Dendritic cell treated with granulocyte-macrophage colony-stimulating factor and Interleukin-4, amounts not matched to agents 40 ng/mL and 50 ng/mL, for 4 days (primary cell): ENCODE measurements around the gene C1QTNF5.

Experiments used
- H3K27ac Mint-ChIP-seq: one replicate; pipeline ENCODE4 v1.8.0; 2022; ENCODE audit warnings: mild to moderate bottlenecking, mixed read lengths
- H3K27me3 Mint-ChIP-seq: one replicate; pipeline ENCODE4 v1.8.0; 2022; ENCODE audit warnings: mild to moderate bottlenecking, mixed read lengths
- H3K36me3 Mint-ChIP-seq: one replicate; pipeline ENCODE4 v1.8.0; 2022; ENCODE audit warnings: low read depth, mixed read lengths
- H3K4me1 Mint-ChIP-seq: one replicate; pipeline ENCODE4 v1.8.0; 2022; ENCODE audit warnings: low read depth, mixed read lengths
- H3K4me3 Mint-ChIP-seq: one replicate; pipeline ENCODE4 v1.8.0; 2022; ENCODE audit warnings: mild to moderate bottlenecking, moderate library complexity, mixed read lengths
- H3K9me3 Mint-ChIP-seq: one replicate; pipeline ENCODE4 v1.8.0; 2022; ENCODE audit warnings: mixed read lengths
- intact Hi-C: fragments of 100-400 bp; cut with micrococcal nuclease; formaldehyde crosslinking; loops from one replicate; pipeline ENCODE4 v1.15.0; 2022

C1QTNF5 gene

GRCh38 chr11:119324189-119324588 is 16.5 kb downstream of the C1QTNF5 start:
- Mint-ChIP-seq H3K4me3 (no peak overlapping the region), H3K9me3 (no peaks in the 10 kb centered on the region), H3K27me3 (peaks cover 41% of the 10 kb centered on the region), H3K4me1 (peaks cover 26% of the 10 kb centered on the region), H3K27ac (no peak overlapping the region), H3K36me3 (no peaks in the 10 kb centered on the region)
- intact Hi-C loops, result no loop called here

GRCh38 chr11:119323532-119324033 is 17.1 kb downstream of the C1QTNF5 start:
- H3K4me3 Mint-ChIP-seq, result no peak overlapping the region
- intact Hi-C loops, result no loop called here
- H3K36me3 Mint-ChIP-seq, result no peaks in the 10 kb centered on the region

GRCh38 chr11:119322921-119323531 is 17.7 kb downstream of the C1QTNF5 start:
- peaks cover 26% of the 10 kb centered on the region for H3K4me1 Mint-ChIP-seq
- intact Hi-C loops, result no loop called here
- H3K27ac Mint-ChIP-seq, result no peak overlapping the region
- H3K9me3 Mint-ChIP-seq, result no peaks in the 10 kb centered on the region
- H3K4me3 Mint-ChIP-seq, result no peak overlapping the region
- peaks cover 49% of the 10 kb centered on the region for H3K27me3 Mint-ChIP-seq
- H3K36me3 Mint-ChIP-seq, result no peaks in the 10 kb centered on the region

More at GRCh38 chr11:119323532-119324033, 17.1 kb downstream of the C1QTNF5 start:
- Mint-ChIP-seq H3K27ac (no peak overlapping the region), H3K27me3 (peaks cover 44% of the 10 kb centered on the region), H3K9me3 (no peaks in the 10 kb centered on the region), H3K4me1 (peaks cover 26% of the 10 kb centered on the region)

GRCh38 chr11:119322360-119322739 is 18.3 kb downstream of the C1QTNF5 start:
- intact Hi-C loops, result no loop called here
- H3K4me1 Mint-ChIP-seq, result peaks cover 26% of the 10 kb centered on the region

GRCh38 chr11:119320776-119321524 is 19.7 kb downstream of the C1QTNF5 start:
- no peaks in the 10 kb centered on the region for H3K9me3 Mint-ChIP-seq
- H3K27ac Mint-ChIP-seq, result no peak overlapping the region
- intact Hi-C loops, result no loop called here
- H3K36me3 Mint-ChIP-seq, result no peaks in the 10 kb centered on the region
- H3K4me3 Mint-ChIP-seq, result peak overlapping the region; percentile 75
- H3K4me1 Mint-ChIP-seq, result peaks cover 28% of the 10 kb centered on the region
- peaks cover 68% of the 10 kb centered on the region for H3K27me3 Mint-ChIP-seq

More at GRCh38 chr11:119322360-119322739, 18.3 kb downstream of the C1QTNF5 start:
- Mint-ChIP-seq H3K36me3 (no peaks in the 10 kb centered on the region), H3K4me3 (no peak overlapping the region), H3K27me3 (peaks cover 56% of the 10 kb centered on the region), H3K27ac (no peak overlapping the region), H3K9me3 (no peaks in the 10 kb centered on the region)

GRCh38 chr11:119320240-119320775 is 20.4 kb downstream of the C1QTNF5 start:
- H3K27me3 Mint-ChIP-seq, result peaks cover 75% of the 10 kb centered on the region
- H3K9me3 Mint-ChIP-seq, result no peaks in the 10 kb centered on the region
- H3K27ac Mint-ChIP-seq, result no peak overlapping the region
- no peaks in the 10 kb centered on the region for H3K36me3 Mint-ChIP-seq
- intact Hi-C loops, result no loop called here
- H3K4me3 Mint-ChIP-seq, result peak overlapping the region; percentile 10
- H3K4me1 Mint-ChIP-seq, result peaks cover 34% of the 10 kb centered on the region

GRCh38 chr11:119319700-119320239 is 20.9 kb downstream of the C1QTNF5 start:
- H3K27ac Mint-ChIP-seq, result peak overlapping the region; percentile 7
- H3K9me3 Mint-ChIP-seq, result no peaks in the 10 kb centered on the region
- intact Hi-C loops, result no loop called here
- peak overlapping the region; percentile 10 for H3K4me3 Mint-ChIP-seq
- H3K4me1 Mint-ChIP-seq, result peaks cover 36% of the 10 kb centered on the region
- no peaks in the 10 kb centered on the region for H3K36me3 Mint-ChIP-seq
- peaks cover 80% of the 10 kb centered on the region for H3K27me3 Mint-ChIP-seq

GRCh38 chr11:119319136-119319699 is 21.5 kb downstream of the C1QTNF5 start:
- Mint-ChIP-seq H3K9me3 (no peaks in the 10 kb centered on the region), H3K4me3 (no peak overlapping the region), H3K27me3 (peaks cover 85% of the 10 kb centered on the region), H3K4me1 (peaks cover 36% of the 10 kb centered on the region), H3K36me3 (no peaks in the 10 kb centered on the region), H3K27ac (peak overlapping the region; percentile 7)
- intact Hi-C loops, result no loop called here

- Mint-ChIP-seq H3K4me3 (no peak overlapping the region), H3K9me3 (no peaks in the 10 kb centered on the region), H3K4me1 (peaks cover 32% of the 10 kb centered on the region), H3K27ac (no peak overlapping the region), H3K27me3 (peaks cover 85% of the 10 kb centered on the region), H3K36me3 (no peaks in the 10 kb centered on the region)
- intact Hi-C loops, result no loop called here
These were observed 22.2 kb downstream of the C1QTNF5 start for GRCh38 chr11:119318240-119319135.

- Mint-ChIP-seq H3K4me3 (no peak overlapping the region), H3K27ac (no peak overlapping the region)
These were observed 23.0 kb downstream of the C1QTNF5 start for GRCh38 chr11:119317592-119318239.

GRCh38 chr11:119316729-119317591 is 23.7 kb downstream of the C1QTNF5 start, which contains the start of gene MCAM:
Gene MCAM, minus strand, starts transcription at chr11:119317130. Its CDS starts 29 bp downstream, at chr11:119317101.
- intact Hi-C loops, result no loop called here
- H3K27ac Mint-ChIP-seq, result no peak within 1 kb of the TSS
- no peak within 1 kb of the TSS for H3K4me3 Mint-ChIP-seq
- no peaks in the 10 kb centered on the region for H3K36me3 Mint-ChIP-seq
- H3K9me3 Mint-ChIP-seq, result no peaks in the 10 kb centered on the region
- H3K4me1 Mint-ChIP-seq, result peaks cover 26% of the 10 kb centered on the region
- H3K27me3 Mint-ChIP-seq, result peaks cover 82% of the 10 kb centered on the region

More at GRCh38 chr11:119317592-119318239, 23.0 kb downstream of the C1QTNF5 start:
- Mint-ChIP-seq H3K36me3 (no peaks in the 10 kb centered on the region), H3K4me1 (peaks cover 31% of the 10 kb centered on the region), H3K9me3 (no peaks in the 10 kb centered on the region), H3K27me3 (peaks cover 83% of the 10 kb centered on the region)
- intact Hi-C loops, result no loop called here
